Measurements from ENCODE around the gene MARCHF3.

MARCHF3 gene

DNA sequence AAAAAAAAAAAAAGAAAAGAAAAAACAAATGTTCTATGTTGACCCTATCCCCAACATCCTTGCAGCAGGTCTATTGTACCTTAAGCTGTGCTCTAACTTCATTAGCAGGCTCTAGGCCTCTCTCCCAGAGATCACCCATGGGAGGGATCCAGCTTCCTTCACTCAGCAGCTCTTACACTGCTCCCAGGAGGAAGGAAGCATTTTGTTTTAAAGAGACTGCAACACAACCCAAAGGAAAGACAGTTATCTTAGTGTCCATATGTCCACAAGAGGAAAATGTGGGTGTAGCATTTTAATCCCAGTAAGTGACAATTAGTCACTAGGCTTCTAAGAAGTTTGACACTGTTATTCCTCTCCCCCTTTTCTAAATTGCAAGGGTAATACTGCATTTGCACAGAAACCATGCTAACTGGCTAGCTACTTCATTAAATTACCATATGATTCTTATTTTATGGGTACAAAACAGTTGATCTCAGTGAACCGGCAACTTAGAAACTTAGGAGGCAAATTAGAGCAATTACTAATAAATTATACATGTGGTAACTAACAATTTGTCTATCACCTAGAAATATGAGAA lies 58.8 kb downstream of the MARCHF3 start:
- H3K4me2 ChIP-seq (ENCODE audit: low read length) = no peak overlapping the region
- H3K79me2 ChIP-seq = no peaks in the 10 kb centered on the region
- H3K27ac ChIP-seq = no peak overlapping the region
- no peak overlapping the region for H3K9ac ChIP-seq
- H2AFZ ChIP-seq = peak overlapping the region; percentile 44
- no peaks in the 10 kb centered on the region for H3K36me3 ChIP-seq (ENCODE audit: control insufficient read depth, insufficient read depth, low read length)
- H3K4me3 ChIP-seq (ENCODE audit: low read depth, low read length) = no peak overlapping the region
- no peaks in the 10 kb centered on the region for H3K27me3 ChIP-seq (ENCODE audit: control insufficient read depth, insufficient read depth, low read length)
- H3K9me3 ChIP-seq (ENCODE audit: control insufficient read depth, low read length) = no peaks in the 10 kb centered on the region
- H3K4me1 ChIP-seq = no peaks in the 10 kb centered on the region
- TF ChIP-seq, protein P1, sequence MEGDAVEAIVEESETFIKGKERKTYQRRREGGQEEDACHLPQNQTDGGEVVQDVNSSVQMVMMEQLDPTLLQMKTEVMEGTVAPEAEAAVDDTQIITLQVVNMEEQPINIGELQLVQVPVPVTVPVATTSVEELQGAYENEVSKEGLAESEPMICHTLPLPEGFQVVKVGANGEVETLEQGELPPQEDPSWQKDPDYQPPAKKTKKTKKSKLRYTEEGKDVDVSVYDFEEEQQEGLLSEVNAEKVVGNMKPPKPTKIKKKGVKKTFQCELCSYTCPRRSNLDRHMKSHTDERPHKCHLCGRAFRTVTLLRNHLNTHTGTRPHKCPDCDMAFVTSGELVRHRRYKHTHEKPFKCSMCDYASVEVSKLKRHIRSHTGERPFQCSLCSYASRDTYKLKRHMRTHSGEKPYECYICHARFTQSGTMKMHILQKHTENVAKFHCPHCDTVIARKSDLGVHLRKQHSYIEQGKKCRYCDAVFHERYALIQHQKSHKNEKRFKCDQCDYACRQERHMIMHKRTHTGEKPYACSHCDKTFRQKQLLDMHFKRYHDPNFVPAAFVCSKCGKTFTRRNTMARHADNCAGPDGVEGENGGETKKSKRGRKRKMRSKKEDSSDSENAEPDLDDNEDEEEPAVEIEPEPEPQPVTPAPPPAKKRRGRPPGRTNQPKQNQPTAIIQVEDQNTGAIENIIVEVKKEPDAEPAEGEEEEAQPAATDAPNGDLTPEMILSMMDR (IDR thresholded peaks at IDR 0.05) = no peak

GRCh38 chr5:126970517-126971017 lies 59.8 kb downstream of the MARCHF3 start:
- Histone ChIP-seq H3K36me3 (ENCODE audit: control insufficient read depth, insufficient read depth, low read length) (no peaks in the 10 kb centered on the region), H3K4me2 (ENCODE audit: low read length) (no peak overlapping the region), H3K27ac (no peak overlapping the region), H3K9me3 (ENCODE audit: control insufficient read depth, low read length) (no peaks in the 10 kb centered on the region), H3K79me2 (no peaks in the 10 kb centered on the region), H3K4me1 (no peaks in the 10 kb centered on the region), H3K4me3 (ENCODE audit: low read depth, low read length) (no peak overlapping the region), H2AFZ (no peak overlapping the region), H3K27me3 (ENCODE audit: control insufficient read depth, insufficient read depth, low read length) (no peaks in the 10 kb centered on the region), H3K9ac (no peak overlapping the region)
- TF ChIP-seq, protein P1 (IDR thresholded peaks at IDR 0.05) = no peak

DNA sequence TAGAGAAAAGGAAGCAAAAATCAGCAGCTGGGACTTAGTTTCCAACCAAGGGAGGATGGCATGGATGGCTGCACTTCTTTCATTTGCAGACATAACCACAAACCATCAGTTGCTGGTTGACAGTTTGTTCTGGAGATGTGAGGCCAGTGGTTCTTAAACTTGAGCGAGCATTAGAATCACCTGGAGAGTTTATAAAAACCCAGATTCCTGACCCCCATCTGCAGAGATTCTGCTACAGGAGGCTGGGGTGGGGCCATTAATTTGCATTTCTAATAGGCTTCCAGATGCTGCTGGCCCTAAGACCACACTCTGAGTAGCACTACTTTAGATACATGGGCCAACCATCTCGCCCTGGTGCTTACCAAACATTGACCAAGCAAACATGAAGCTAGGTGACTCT lies 60.8 kb downstream of the MARCHF3 start:
- Histone ChIP-seq H2AFZ (no peak overlapping the region), H3K4me1 (no peaks in the 10 kb centered on the region), H3K4me3 (ENCODE audit: low read depth, low read length) (no peak overlapping the region), H3K27ac (no peak overlapping the region), H3K9me3 (ENCODE audit: control insufficient read depth, low read length) (no peaks in the 10 kb centered on the region), H3K9ac (no peak overlapping the region), H3K27me3 (ENCODE audit: control insufficient read depth, insufficient read depth, low read length) (no peaks in the 10 kb centered on the region), H3K4me2 (ENCODE audit: low read length) (no peak overlapping the region), H3K79me2 (no peaks in the 10 kb centered on the region), H3K36me3 (ENCODE audit: control insufficient read depth, insufficient read depth, low read length) (no peaks in the 10 kb centered on the region)
- TF ChIP-seq, protein P1 (IDR thresholded peaks at IDR 0.05) = no peak

GRCh38 chr5:126967808-126968466 lies 62.4 kb downstream of the MARCHF3 start:
- Histone ChIP-seq H3K4me1 (no peaks in the 10 kb centered on the region), H2AFZ (no peak overlapping the region), H3K4me3 (ENCODE audit: low read depth, low read length) (no peak overlapping the region), H3K79me2 (no peaks in the 10 kb centered on the region), H3K36me3 (ENCODE audit: control insufficient read depth, insufficient read depth, low read length) (no peaks in the 10 kb centered on the region), H3K27me3 (ENCODE audit: control insufficient read depth, insufficient read depth, low read length) (no peaks in the 10 kb centered on the region), H3K9me3 (ENCODE audit: control insufficient read depth, low read length) (no peaks in the 10 kb centered on the region), H3K4me2 (ENCODE audit: low read length) (no peak overlapping the region), H3K9ac (no peak overlapping the region), H3K27ac (no peak overlapping the region)
- TF ChIP-seq, protein P1 (IDR thresholded peaks at IDR 0.05) = no peak

DNA sequence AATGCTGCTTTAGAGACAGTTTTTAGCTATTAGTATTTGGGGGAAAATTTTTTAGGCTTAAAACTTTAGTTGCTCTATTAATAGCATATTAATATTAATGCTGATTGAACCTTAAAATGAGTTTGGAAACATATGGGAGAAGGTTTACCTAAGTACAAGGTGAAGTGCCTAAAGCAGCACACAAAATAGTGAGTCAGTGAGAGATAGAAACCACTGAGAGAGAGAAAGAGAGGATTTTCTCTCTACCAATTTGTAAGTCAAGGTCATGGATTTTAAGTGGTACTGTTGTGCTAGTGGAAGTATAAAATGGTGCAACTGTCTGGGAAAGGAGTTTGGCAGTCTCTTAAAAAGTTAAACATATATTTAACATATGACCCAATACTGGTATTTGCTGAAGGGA lies 64.9 kb downstream of the MARCHF3 start:
- no peak overlapping the region for H3K4me2 ChIP-seq (ENCODE audit: low read length)
- H3K4me3 ChIP-seq (ENCODE audit: low read depth, low read length) = no peak overlapping the region
- H3K9ac ChIP-seq = no peak overlapping the region
- no peaks in the 10 kb centered on the region for H3K36me3 ChIP-seq (ENCODE audit: control insufficient read depth, insufficient read depth, low read length)
- TF ChIP-seq, protein P1 (IDR thresholded peaks at IDR 0.05) = no peak
- no peak overlapping the region for H2AFZ ChIP-seq
- no peaks in the 10 kb centered on the region for H3K9me3 ChIP-seq (ENCODE audit: control insufficient read depth, low read length)
- H3K27me3 ChIP-seq (ENCODE audit: control insufficient read depth, insufficient read depth, low read length) = no peaks in the 10 kb centered on the region
- no peaks in the 10 kb centered on the region for H3K4me1 ChIP-seq
- H3K27ac ChIP-seq = no peak overlapping the region
- peaks cover 2% of the 10 kb centered on the region for H3K79me2 ChIP-seq
